PC-9 (cell line): Measurements from ENCODE around the gene IL23R. TPM values are rescaled to one million over a fixed set of nuclear protein-coding genes. Genes with fewer than 3 reads are reported as not detected.

ENCODE experiments used
- BruUV-seq: library from RNA; stranded (reverse); fragments of 400-500 nt; replicated peaks from 2 replicates; lab custom pipeline; 2021; lab: Mats Ljungman, UMichigan
- CTCF ChIA-PET: fragments of 300-600 bp; sonication (Branson Sonifier 250); formaldehyde crosslinking; loops from one replicate; lab custom pipeline; 2022; ENCODE audit warnings: antibody characterized with exemption; lab: Charles Lee
- POLR2A ChIA-PET: fragments of 300-600 bp; sonication (Branson Sonifier 250); formaldehyde crosslinking; loops from one replicate; lab custom pipeline; 2022; ENCODE audit warnings: antibody characterized with exemption; ENCODE audit not compliant: unreplicated experiment; lab: Charles Lee
- DNase-seq, 2 experiments: peaks; one replicate each; pipeline versions ENCODE4 v3.0.0 to v3.0.0-alpha.2; 2015 to 2022; ENCODE audit warnings: mixed read lengths in 1 of 2
- H2AFZ ChIP-seq: fragments of 200-600 bp; sonication (generic); 2 replicates; pipeline ENCODE4 v1.8.1; 2017; ENCODE audit warnings: antibody characterized with exemption
- H3F3A ChIP-seq: fragments of 200-600 bp; sonication (generic); 2 replicates; pipeline ENCODE4 v1.8.1; 2017; ENCODE audit warnings: antibody characterized with exemption, mild to moderate bottlenecking, low read depth; ENCODE audit not compliant: insufficient read depth
- H3K27ac ChIP-seq: fragments of 200-600 bp; sonication (generic); 2 replicates; pipeline ENCODE4 v1.6.1; 2016; ENCODE audit warnings: mixed run types
- H3K27me3 ChIP-seq: fragments of 200-600 bp; sonication (generic); 2 replicates; pipeline ENCODE4 v1.6.1; 2016; ENCODE audit warnings: low read depth, mixed run types; ENCODE audit not compliant: insufficient read depth
- H3K36me3 ChIP-seq: fragments of 200-600 bp; sonication (generic); 2 replicates; pipeline ENCODE4 v1.6.1; 2016; ENCODE audit warnings: low read depth, mixed run types
- H3K4me1 ChIP-seq: fragments of 200-600 bp; sonication (generic); replicated peaks from 2 replicates; pipeline ENCODE4 v1.6.1; 2016; ENCODE audit warnings: mixed run types; ENCODE audit not compliant: insufficient read depth
- H3K4me2 ChIP-seq: fragments of 200-600 bp; sonication (generic); 2 replicates; pipeline ENCODE4 v1.6.1; 2017; ENCODE audit warnings: mixed run types
- H3K4me3 ChIP-seq: fragments of 200-600 bp; sonication (generic); 2 replicates; pipeline ENCODE4 v1.6.1; 2016; ENCODE audit warnings: mixed run types
- H3K79me2 ChIP-seq: fragments of 200-600 bp; sonication (generic); 2 replicates; pipeline ENCODE4 v1.6.1; 2017; ENCODE audit warnings: low read depth, mixed run types
- H3K9me2 ChIP-seq: fragments of 200-600 bp; sonication (generic); 2 replicates; pipeline ENCODE4 v1.8.1; 2017; ENCODE audit warnings: mild to moderate bottlenecking; ENCODE audit not compliant: insufficient read depth
- H3K9me3 ChIP-seq: fragments of 200-600 bp; sonication (generic); 2 replicates; pipeline ENCODE4 v1.8.1; 2016; ENCODE audit warnings: low read depth; ENCODE audit not compliant: insufficient read depth
- H4K20me1 ChIP-seq: fragments of 200-600 bp; sonication (generic); 2 replicates; pipeline ENCODE4 v1.8.1; 2017; ENCODE audit not compliant: insufficient read depth
- CTCF ChIP-seq: fragments of 200-600 bp; sonication (generic); conservative IDR thresholded peaks from 2 replicates; pipeline ENCODE4 v1.6.1; 2017; ENCODE audit warnings: mixed run types, antibody characterized with exemption, mild to moderate bottlenecking, moderate library complexity
- EZH2 ChIP-seq: fragments of 200-600 bp; sonication (generic); IDR thresholded peaks from 2 replicates; pipeline ENCODE4 v1.8.0; 2017; ENCODE audit warnings: antibody characterized with exemption, low read depth
- intact Hi-C: fragments of 100-400 bp; cut with micrococcal nuclease; formaldehyde crosslinking; loops from one replicate; pipeline ENCODE4 v1.10.0; 2022; ENCODE audit not compliant: unreplicated experiment
- total RNA-seq: library from RNA; stranded (reverse); gene quantifications from 2 replicates; pipeline ENCODE4 v1.2.3, GENCODE V29; 2021

IL23R gene
- total RNA-seq, 1 experiment from 2014 or later, result not detected

- CTCF ChIA-PET, result no interaction called here
- Histone ChIP-seq H4K20me1 (no peaks in the 10 kb centered on the region), H3K4me3 (no peak within 1 kb of the TSS), H3F3A (no peaks in the 10 kb centered on the region), H2AFZ (no peak within 1 kb of the TSS), H3K4me1 (no peaks in the 10 kb centered on the region), H3K27ac (no peak within 1 kb of the TSS), H3K9me2 (no peaks in the 10 kb centered on the region), H3K27me3 (no peaks in the 10 kb centered on the region), H3K36me3 (no peaks in the 10 kb centered on the region), H3K9me3 (no peaks in the 10 kb centered on the region), H3K79me2 (no peaks in the 10 kb centered on the region), H3K4me2 (no peak within 1 kb of the TSS)
- no peak for TF ChIP-seq CTCF
- no peak for TF ChIP-seq EZH2
- no TSS peak for BruUV-seq
- POLR2A ChIA-PET, result no interaction called here
- intact Hi-C loops, result no loop called here
- DNase-seq, result no peak
Observed at GRCh38 chr1:67134695-67135094, 31.6 kb upstream of the IL23R start, which contains the start of gene C1orf141. TSS of gene C1orf141 (minus strand) at chr1:67134970. CDS start at chr1:67127240, 7,730 bp downstream.

- intact Hi-C loops, result no loop called here
Observed at GRCh38 chr1:67135354-67135753, 30.9 kb upstream of the IL23R start.

GRCh38 chr1:67137307-67137753 is 28.9 kb upstream of the IL23R start:
- H3K36me3 ChIP-seq, result no peaks in the 10 kb centered on the region
- CTCF ChIA-PET, result no interaction called here
- H3K27me3 ChIP-seq, result no peaks in the 10 kb centered on the region
- no peak overlapping the region for H2AFZ ChIP-seq
- H3K27ac ChIP-seq, result no peak overlapping the region
- H3K4me2 ChIP-seq, result no peak overlapping the region
- no peaks in the 10 kb centered on the region for H3F3A ChIP-seq
- DNase-seq, result no peak
- intact Hi-C loops, result no loop called here
- H4K20me1 ChIP-seq, result no peaks in the 10 kb centered on the region
- H3K9me2 ChIP-seq, result no peaks in the 10 kb centered on the region
- no peaks in the 10 kb centered on the region for H3K79me2 ChIP-seq
- POLR2A ChIA-PET, result no interaction called here
- no peak for TF ChIP-seq EZH2
- no peak for TF ChIP-seq CTCF
- no TSS peak for BruUV-seq
- H3K4me3 ChIP-seq, result no peak overlapping the region
- no peaks in the 10 kb centered on the region for H3K4me1 ChIP-seq
- H3K9me3 ChIP-seq, result no peaks in the 10 kb centered on the region

More at GRCh38 chr1:67135354-67135753, 30.9 kb upstream of the IL23R start:
- CTCF ChIA-PET, result no interaction called here
- no peaks in the 10 kb centered on the region for H4K20me1 ChIP-seq
- no peaks in the 10 kb centered on the region for H3K27me3 ChIP-seq
- H3K27ac ChIP-seq, result no peak overlapping the region
- no peak for TF ChIP-seq EZH2
- TF ChIP-seq CTCF, result no peak
- DNase-seq, result no peak
- H2AFZ ChIP-seq, result no peak overlapping the region
- BruUV-seq, result no TSS peak
- no peak overlapping the region for H3K4me3 ChIP-seq
- no peaks in the 10 kb centered on the region for H3F3A ChIP-seq
- POLR2A ChIA-PET, result no interaction called here
- no peaks in the 10 kb centered on the region for H3K36me3 ChIP-seq
- H3K4me1 ChIP-seq, result no peaks in the 10 kb centered on the region
- no peaks in the 10 kb centered on the region for H3K79me2 ChIP-seq
- no peaks in the 10 kb centered on the region for H3K9me3 ChIP-seq
- H3K4me2 ChIP-seq, result no peak overlapping the region
- H3K9me2 ChIP-seq, result no peaks in the 10 kb centered on the region
